ENCODE results near the gene C2orf68.
"Not testable (repeated sequence)": the region's sequence is repeated elsewhere in the genome, so short reads cannot be mapped to it uniquely, and the experiment has no call there.

The C2orf68 gene

GRCh38 chr2:85597241-85597640, 14.6 kb downstream of the C2orf68 start:
- no peak for DNase-seq

- DNase-seq: no peak
Observed at GRCh38 chr2:85596486-85597143, 15.3 kb downstream of the C2orf68 start.

- DNase-seq: no peak
Observed at GRCh38 chr2:85596026-85596333, 15.9 kb downstream of the C2orf68 start.

DNA sequence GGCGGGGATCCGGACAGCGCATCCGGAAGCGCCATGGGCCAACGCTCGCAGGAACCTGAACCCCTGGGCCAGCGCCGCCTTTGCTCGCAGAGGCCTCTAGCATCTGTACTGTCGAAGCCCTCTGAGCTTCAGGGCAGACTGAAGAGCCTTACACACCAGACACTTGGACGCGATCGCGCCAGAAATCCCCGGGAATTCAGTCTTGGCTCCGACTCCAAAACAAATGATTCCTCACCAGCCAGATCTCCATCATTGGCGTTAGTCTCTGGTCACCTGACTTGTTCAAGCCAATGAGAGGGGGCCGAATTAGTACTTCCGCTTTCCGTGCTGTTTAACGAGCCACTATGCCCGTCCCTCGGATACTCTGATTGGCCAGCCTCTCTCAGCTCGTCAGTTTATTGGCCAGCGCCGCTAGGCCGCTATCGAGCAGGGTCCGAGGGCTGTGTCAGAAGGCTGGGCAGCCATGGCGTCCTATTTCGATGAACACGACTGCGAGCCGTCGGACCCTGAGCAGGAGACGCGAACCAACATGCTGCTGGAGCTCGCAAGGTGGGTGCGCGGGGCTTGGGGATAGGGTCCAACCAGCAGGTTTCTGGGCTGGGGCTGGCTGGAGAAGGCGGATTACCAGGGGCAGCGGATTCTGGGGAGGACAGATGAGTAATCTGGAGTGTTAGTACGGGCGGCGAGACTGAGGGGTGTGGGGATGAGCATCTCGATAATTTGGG, 16.4 kb downstream of the C2orf68 start, which contains the start of gene RNF181:
RNF181 (plus strand) TSS at position 445 of the 725 bp plus-strand sequence; CDS start at position 464, 19 bp downstream.
- peak; percentile 97 for DNase-seq

GRCh38 chr2:85594715-85595300, 17.1 kb downstream of the C2orf68 start:
- DNase-seq: peak; percentile 39

GRCh38 chr2:85593023-85593422, 18.8 kb downstream of the C2orf68 start:
- no peak for DNase-seq

DNA sequence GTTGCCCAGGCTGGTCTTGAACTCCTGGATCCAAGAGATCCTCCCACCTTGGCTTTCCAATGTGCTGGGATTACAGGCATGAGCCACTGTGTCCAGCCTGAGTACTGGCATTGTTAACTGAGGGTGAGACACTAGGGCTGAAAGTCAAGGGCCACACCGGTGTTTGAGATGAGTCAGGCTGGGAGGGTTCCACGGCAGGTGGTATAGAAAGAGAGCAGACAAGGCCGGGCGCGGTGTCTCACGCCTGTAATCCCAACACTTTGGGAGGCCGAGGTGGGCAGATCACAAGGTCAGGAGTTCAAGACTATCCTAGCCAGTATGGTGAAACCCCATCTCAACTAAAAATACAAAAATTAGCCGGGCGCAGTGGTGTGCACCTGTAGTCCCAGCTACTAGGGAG, 19.6 kb downstream of the C2orf68 start:
- not testable (repeated sequence) for DNase-seq

DNA sequence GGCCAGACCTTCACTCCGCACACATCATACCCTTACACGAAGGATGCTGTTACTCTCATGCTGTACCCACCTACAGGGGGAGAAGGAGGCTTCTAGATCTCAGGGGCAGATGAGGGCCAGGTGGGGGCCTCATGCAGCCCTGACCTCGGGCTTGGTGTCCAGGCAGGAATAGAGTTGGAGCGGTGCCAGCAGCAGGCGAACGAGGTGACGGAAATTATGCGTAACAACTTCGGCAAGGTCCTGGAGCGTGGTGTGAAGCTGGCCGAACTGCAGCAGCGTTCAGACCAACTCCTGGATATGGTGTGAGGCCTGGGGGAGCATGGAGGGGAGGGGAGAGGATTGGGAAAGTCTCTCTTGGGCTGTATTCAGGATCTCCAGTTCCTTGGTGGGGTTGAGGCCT, 20.3 kb downstream of the C2orf68 start:
- no peak for DNase-seq

DNA sequence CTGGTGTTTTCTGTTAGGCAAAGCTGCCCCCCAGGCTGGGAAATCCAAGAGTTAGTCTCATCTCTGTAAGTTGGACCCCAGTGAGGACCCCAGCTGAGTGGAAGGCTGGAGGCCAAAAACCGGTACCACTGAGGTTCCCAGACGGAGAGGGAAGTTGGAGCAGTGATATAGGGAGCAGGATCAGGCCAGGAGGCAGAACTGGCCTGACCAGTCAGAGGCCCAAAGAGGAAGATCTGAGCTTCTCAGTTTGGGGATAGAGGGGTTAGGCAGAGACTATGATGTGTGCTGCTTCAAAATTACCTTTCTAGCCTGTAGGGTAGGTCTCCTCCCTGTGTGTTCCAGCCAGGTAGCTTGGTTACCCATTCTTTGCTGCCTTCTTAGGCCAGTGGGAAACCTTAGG, 20.9 kb downstream of the C2orf68 start:
- no peak for DNase-seq

GRCh38 chr2:85589982-85590791, 21.7 kb downstream of the C2orf68 start:
- peak; percentile 12 for DNase-seq

- no peak for DNase-seq
Observed at GRCh38 chr2:85589181-85589580, 22.7 kb downstream of the C2orf68 start.

DNA sequence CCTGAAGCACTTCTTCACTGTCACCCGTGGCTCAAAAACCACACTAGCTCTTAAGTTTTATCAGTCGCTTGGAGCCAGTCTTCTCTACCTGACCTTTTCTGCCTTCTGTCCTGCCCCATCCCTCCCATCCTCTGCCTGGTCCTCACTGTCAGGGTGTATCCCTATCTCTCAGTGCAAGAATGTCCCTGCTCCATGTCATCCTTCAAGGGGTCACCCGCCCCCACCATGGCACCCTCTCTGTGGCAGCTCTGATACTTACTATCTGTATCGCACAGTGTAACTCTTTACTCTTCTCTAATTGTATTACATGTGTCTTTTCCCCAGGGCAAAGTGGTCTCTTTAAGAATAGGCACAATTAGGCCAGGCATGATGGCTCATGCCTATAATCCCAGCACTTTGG, 23.2 kb downstream of the C2orf68 start:
- DNase-seq: no peak

GRCh38 chr2:85588236-85588635, 23.6 kb downstream of the C2orf68 start:
- no peak for DNase-seq

- DNase-seq: peak; percentile 55
Observed at GRCh38 chr2:85585781-85586105, 26.1 kb downstream of the C2orf68 start.

GRCh38 chr2:85584857-85585780, 26.7 kb downstream of the C2orf68 start:
- DNase-seq: peak; percentile 27

DNA sequence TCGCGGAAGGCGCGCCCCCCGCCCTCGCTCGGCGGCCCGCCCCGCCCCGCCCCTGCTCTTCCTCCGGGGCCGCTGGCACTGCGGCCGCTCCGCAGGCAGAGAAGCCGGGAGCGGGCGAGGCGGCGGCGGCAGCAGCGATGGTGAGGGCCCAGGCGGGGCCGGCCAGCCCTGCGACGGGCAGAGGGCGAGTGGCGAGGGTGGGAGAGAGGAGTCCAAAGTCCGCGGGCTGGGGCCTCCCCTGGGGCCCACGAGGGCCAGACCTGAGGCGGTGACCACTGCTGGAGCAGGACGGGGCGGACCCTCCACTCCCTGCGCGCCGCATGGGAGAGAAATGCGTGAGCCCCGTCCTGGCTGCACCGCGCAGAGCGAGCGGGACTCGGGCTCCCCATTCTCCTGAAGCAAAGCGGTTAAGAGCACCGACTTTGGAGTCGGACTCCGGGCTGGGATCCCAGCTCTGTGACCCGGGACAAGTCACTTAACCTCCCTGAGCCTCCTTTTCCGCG, 27.5 kb downstream of the C2orf68 start, which contains the start of gene VAMP5:
VAMP5 (plus strand) TSS at position 78 of the 503 bp plus-strand sequence; CDS start at position 138, 60 bp downstream.
- DNase-seq: no peak

DNA sequence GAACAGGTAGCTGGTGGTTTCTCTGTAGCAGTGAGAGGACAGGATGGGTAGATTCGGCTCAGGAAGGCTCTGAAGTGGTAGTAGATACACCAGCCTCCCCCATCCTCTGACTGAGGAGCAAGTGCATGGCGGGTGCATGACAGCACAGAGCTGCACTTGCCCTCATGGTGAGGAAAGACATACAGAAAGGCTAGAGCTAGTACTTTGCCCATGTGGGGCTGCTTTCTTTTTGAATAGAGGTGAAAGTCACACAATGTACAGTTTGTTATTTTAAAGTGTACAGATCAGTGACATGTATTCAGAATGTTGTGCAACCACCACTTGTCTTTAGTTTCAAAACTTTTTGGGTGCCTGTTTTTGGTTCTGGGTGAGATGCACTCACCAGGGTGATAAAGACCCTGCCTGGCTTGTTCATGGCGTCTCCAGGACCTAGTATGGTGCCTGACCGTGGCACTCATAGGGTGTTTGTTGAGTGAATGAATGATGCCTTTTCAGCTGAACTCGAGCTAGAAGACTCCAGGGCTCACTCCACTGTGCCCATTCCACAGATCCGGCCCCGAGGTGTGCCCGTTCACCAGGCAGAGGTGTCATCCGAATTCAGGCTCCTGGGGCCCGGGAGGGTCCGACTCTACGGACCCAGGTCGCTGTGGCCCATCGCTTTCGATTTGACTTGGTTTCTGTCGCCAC, 28.1 kb downstream of the C2orf68 start:
- DNase-seq: no peak

- no peak for DNase-seq
Observed at GRCh38 chr2:85582492-85582891, 29.4 kb downstream of the C2orf68 start.

DNA sequence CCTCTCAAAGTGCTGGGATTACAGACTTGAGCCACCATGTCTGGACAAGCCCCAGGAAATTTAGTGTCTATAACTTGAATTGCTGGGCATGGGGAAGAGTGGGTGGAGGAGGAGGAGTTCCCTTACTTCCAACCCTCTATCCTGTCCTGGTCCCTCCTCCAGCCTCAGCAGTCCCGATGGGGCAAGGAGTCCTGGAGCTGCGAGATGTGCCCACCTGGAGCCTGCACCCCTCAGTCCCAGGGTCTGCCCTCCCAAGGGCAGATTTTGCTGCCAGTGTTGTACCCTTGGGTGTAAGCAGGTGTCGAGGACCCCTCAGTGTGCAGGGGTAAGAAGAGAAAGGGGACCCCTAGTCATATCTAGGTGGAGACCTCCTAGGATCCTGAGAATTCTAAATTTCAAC, 31.7 kb downstream of the C2orf68 start:
- DNase-seq: no peak

GRCh38 chr2:85579266-85579935, 32.5 kb downstream of the C2orf68 start:
- peak; percentile 11 for DNase-seq
